Measurements from ENCODE around the gene SBF2. TPM values are rescaled to one million over a fixed set of nuclear protein-coding genes. Genes with fewer than 3 reads are reported as not detected.

The SBF2 gene
- total RNA-seq, 1 experiment from 2014 or later: 30.2 TPM

GRCh38 chr11:10283991-10284390 is 10.0 kb downstream of the SBF2 start:
- DNase-seq: no peak
- no peak overlapping the region for H2BK20ac ChIP-seq (ENCODE audit: low read depth, low read length, poor library complexity, severe bottlenecking)
- H2BK120ac ChIP-seq (ENCODE audit: low read depth, low read length, poor library complexity, severe bottlenecking): no peak overlapping the region
- no peak overlapping the region for H3K4me3 Mint-ChIP-seq
- no peak overlapping the region for H2BK15ac ChIP-seq (ENCODE audit: low read depth, low read length)
- H3K27me3 Mint-ChIP-seq (ENCODE audit: low read depth): no peaks in the 10 kb centered on the region
- H3K9me3 ChIP-seq (ENCODE audit: control insufficient read depth, low read depth, low read length): no peaks in the 10 kb centered on the region
- H3T11ph ChIP-seq (ENCODE audit: low read length): no peak overlapping the region
- H3K4me2 ChIP-seq (ENCODE audit: insufficient read depth, insufficient read length, low read length): no peak overlapping the region
- H3K4me1 Mint-ChIP-seq: peaks cover 12 to 18% of the 10 kb centered on the region in 2 experiments
- no peaks in the 10 kb centered on the region for H3K27me3 ChIP-seq (ENCODE audit: insufficient read depth, low read length)
- no peak overlapping the region for H2AFZ ChIP-seq (ENCODE audit: low read length)
- H3K27ac ChIP-seq (ENCODE audit: insufficient read length, low read depth, low read length): no peak overlapping the region
- no peaks in the 10 kb centered on the region for H3K9me3 Mint-ChIP-seq
- no peak for TF ChIP-seq CTCF (conservative IDR thresholded peaks at IDR 0.05)
- no peak overlapping the region for H3K56ac ChIP-seq (ENCODE audit: insufficient read length, low read depth, low read length)
- H4K5ac ChIP-seq (ENCODE audit: insufficient read length, low read depth, low read length): no peak overlapping the region
- WGBS (ENCODE audit: extremely low coverage, insufficient read length, low lambda C conversion rate): no CpG with 5 or more reads among the region's 1 CpG
- no peak overlapping the region for H2BK12ac ChIP-seq (ENCODE audit: insufficient read length, low read depth, low read length)
- H4K8ac ChIP-seq (replicated peaks; ENCODE audit: insufficient read length, low read depth, low read length): no peak overlapping the region
- H3K36me3 Mint-ChIP-seq (ENCODE audit: insufficient read depth in 1 of 3, low read depth in 3 of 3): peaks cover 0 to 3% (median 1%) of the 10 kb centered on the region in 3 experiments; a peak in 3 of 7 replicates
- H3K4ac ChIP-seq (ENCODE audit: low read depth, low read length): no peak overlapping the region
- H2AK5ac ChIP-seq (ENCODE audit: insufficient read length, low read length): no peak overlapping the region
- H3K9ac ChIP-seq (ENCODE audit: extremely low read depth, insufficient read length, low read length): no peak overlapping the region
- H3K14ac ChIP-seq (ENCODE audit: insufficient read depth, low read length): no peak overlapping the region
- no peak overlapping the region for H3K23ac ChIP-seq (ENCODE audit: insufficient read length, low read depth, low read length)
- H3K4me1 ChIP-seq (ENCODE audit: insufficient read depth, low read length): no peaks in the 10 kb centered on the region
- H3K79me2 ChIP-seq (ENCODE audit: insufficient read depth, low read length): peaks cover 4% of the 10 kb centered on the region; the same call in 1 of the 2 replicates
- H3K27ac Mint-ChIP-seq: no peak overlapping the region
- no peaks in the 10 kb centered on the region for H4K20me1 ChIP-seq (ENCODE audit: control insufficient read depth, insufficient read depth, insufficient read length)
- H2BK5ac ChIP-seq (ENCODE audit: insufficient read length, low read length): no peak overlapping the region
- no peaks in the 10 kb centered on the region for H3K23me2 ChIP-seq (ENCODE audit: insufficient read length, low read depth, low read length, poor library complexity, severe bottlenecking)
- no peak overlapping the region for H3K18ac ChIP-seq (ENCODE audit: insufficient read length, low read depth, low read length)
- H4K91ac ChIP-seq (ENCODE audit: insufficient read length, low read depth, low read length): no peak overlapping the region
- no peaks in the 10 kb centered on the region for H3K79me1 ChIP-seq (ENCODE audit: insufficient read depth, low read depth, low read length, poor library complexity, severe bottlenecking)

Measured in H9 (cell line).